Stomach (tissue), 9 donors: ENCODE results near the gene NRF1. TPM values are rescaled to one million over a fixed set of nuclear protein-coding genes. Genes with fewer than 3 reads are reported as not detected.
"Not testable (repeated sequence)": the region's sequence is repeated elsewhere in the genome, so short reads cannot be mapped to it uniquely, and the experiment has no call there.

ENCODE experiments used
- DNase-seq, 2 donors: peaks; one replicate each; pipeline versions ENCODE4 v3.0.0 to v3.0.0-alpha.2; 2013 to 2019
- H3K27ac ChIP-seq, 5 donors: fragments of 200-600 bp in 4 of 5; sonication (generic) in 4 of 5; one replicate each; pipeline ENCODE4 v1.5.1; 2013 to 2019; ENCODE audit warnings: mild to moderate bottlenecking in 1 of 5, moderate library complexity in 1 of 5
- H3K27me3 ChIP-seq, 3 donors: fragments of 200-600 bp; sonication (generic); one replicate each; pipeline ENCODE4 v1.5.1; 2017 to 2019; ENCODE audit warnings: mixed run types in 1 of 3
- H3K36me3 ChIP-seq, 4 donors: fragments of 200-600 bp; sonication (generic); 1 replicate in 3 of 4; 2 replicates in 1 of 4; pipeline ENCODE4 v1.5.1; 2016 to 2019
- H3K4me1 ChIP-seq, 4 donors: fragments of 200-600 bp; sonication (generic); one replicate each; pipeline ENCODE4 v1.5.1; 2016 to 2019
- H3K4me3 ChIP-seq, 4 donors: fragments of 200-600 bp; sonication (generic) in 3 of 4; one replicate each; pipeline ENCODE4 v1.5.1; 2016 to 2019; ENCODE audit warnings: mild to moderate bottlenecking in 1 of 4
- H3K9me3 ChIP-seq, 4 donors: fragments of 200-600 bp; sonication (generic); one replicate each; pipeline ENCODE4 v1.5.1; 2016 to 2019
- CTCF ChIP-seq, 7 experiments: fragments of 450-650 bp in 4 of 7; fragments of 200-600 bp in 3 of 7; sonication (generic) in 3 of 7; IDR thresholded peaks; one replicate each; pipeline ENCODE4 v1.5.1; 2016 to 2019; ENCODE audit warnings: antibody characterized with exemption in 7 of 7, control low read depth in 2 of 7, mild to moderate bottlenecking in 1 of 7
- EP300 ChIP-seq: sonication (generic); formaldehyde crosslinking; IDR thresholded peaks from one replicate; pipeline ENCODE4 v1.6.1; 2017; ENCODE audit warnings: antibody characterized with exemption
- POLR2A ChIP-seq, 4 donors: fragments of 450-650 bp; IDR thresholded peaks; one replicate each; pipeline ENCODE4 v1.6.1; 2016; ENCODE audit warnings: antibody characterized with exemption in 4 of 4, control low read depth in 2 of 4, mild to moderate bottlenecking in 1 of 4, moderate library complexity in 1 of 4
- POLR2AphosphoS5 ChIP-seq, 3 donors: sonication (generic); formaldehyde crosslinking; IDR thresholded peaks; one replicate each; pipeline ENCODE4 v1.6.1; 2016; ENCODE audit warnings: antibody characterized with exemption in 3 of 3
- WGBS, 5 donors: extraction: QIAGEN DNeasy Blood & Tissue Kit in 3 of 5; methylation state at CpG; one replicate each; pipeline versions ENCODE4 v1.1.5 to v1.1.7; 2013 to 2018; 5-methylcytosine and 5-hydroxymethylcytosine counted together
- intact Hi-C: fragments of 100-400 bp; cut with DNase I; formaldehyde crosslinking; loops from one replicate; pipeline ENCODE4 v1.15.1; 2023; ENCODE audit warnings: low total_unique reads
- polyA plus RNA-seq, 3 donors: library from polyadenylated mRNA; stranded (reverse); fragments of 200-250 nt; gene quantifications; one replicate each; pipeline ENCODE4 v1.2.3, GENCODE V29; 2013
- total RNA-seq, 5 donors: library from RNA; depleted of rRNA; stranded (reverse); fragments of >200 nt; gene quantifications; one replicate each; pipeline versions ENCODE4 v1.1.0 to v1.2.3, GENCODE V29; 2014 to 2016
- donor health status: healthy with polysubstance abuse.
- donor health status: Bipolar disorder and iron deficiency.
- donor health status: healthy.

The NRF1 gene
- total and polyA plus RNA-seq, 8 donors = 3.2 to 58.3 (median 10.1) TPM

DNA sequence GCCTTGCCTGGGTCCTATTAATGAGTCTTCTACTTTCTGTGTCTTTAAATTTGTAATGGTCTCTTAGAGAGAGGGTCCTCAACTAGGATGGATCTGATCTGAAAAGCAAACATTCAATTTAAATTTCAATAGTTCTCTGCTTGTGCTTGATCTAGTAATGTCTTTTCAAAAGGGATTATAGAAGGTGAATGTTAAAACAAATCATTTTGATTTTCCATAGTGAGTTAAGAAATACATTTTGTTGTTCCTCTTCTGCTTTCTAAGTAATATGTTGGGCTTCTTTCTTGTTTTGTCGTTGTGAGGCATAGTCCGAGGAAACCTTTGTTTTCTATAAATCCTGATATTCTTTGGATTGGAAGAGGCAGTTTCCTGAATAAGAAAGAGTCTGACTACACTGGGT, 18.8 kb downstream of the NRF1 start:
- no peaks in the 10 kb centered on the region for H3K9me3 ChIP-seq
- TF ChIP-seq POLR2AphosphoS5 (IDR thresholded peaks at IDR 0.05) (no peak), POLR2A (IDR thresholded peaks at IDR 0.05) (no peak), EP300 (no peak), CTCF (IDR thresholded peaks at IDR 0.05) (no peak)
- 51 to 76% (median 68%) methylated on average over 2 of the region's 2 CpGs for WGBS, 5 donors
- intact Hi-C loops = no loop called here
- H3K4me1 ChIP-seq = peaks cover 0 to 36% (median 8%) of the 10 kb centered on the region in 4 donors
- H3K4me3 ChIP-seq = no peak overlapping the region
- no peak for DNase-seq
- H3K27ac ChIP-seq = no peak overlapping the region
- no peaks in the 10 kb centered on the region for H3K27me3 ChIP-seq
- no peaks in the 10 kb centered on the region for H3K36me3 ChIP-seq

DNA sequence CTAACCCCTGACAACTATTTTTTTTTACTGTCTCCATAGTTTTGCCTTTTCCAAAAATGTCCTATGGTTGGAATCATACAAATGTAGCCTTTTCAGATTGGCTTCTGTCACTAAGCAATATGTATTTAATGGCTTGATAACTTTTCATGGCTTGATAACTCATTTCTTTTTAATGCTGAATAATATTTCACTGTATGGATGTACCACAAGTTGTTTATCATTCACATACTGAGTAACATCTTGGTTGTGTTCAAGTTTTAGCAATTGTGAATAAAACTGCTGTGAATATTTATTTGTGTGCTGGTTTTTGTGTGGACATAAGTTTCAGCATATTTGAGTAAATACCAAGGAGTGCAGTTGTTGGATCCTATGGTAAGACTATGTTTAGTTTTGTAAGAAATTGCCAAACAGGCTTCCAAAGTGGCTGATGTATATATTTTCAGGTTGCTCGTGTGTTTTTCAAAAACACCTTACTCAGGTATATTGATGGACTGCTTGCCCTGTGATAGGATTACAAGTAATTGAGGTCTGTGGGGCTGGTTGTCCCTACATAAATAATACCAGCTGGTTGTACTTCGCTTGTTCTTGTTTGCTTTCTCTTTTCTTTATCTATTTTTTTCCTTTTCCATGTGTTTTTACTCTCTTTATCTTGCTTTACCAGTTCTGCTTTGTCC, 23.0 kb downstream of the NRF1 start:
- Histone ChIP-seq H3K36me3 (no peaks in the 10 kb centered on the region), H3K4me3 (no peak overlapping the region), H3K4me1 (peaks cover 0 to 27% (median 13%) of the 10 kb centered on the region in 4 donors), H3K27me3 (no peaks in the 10 kb centered on the region), H3K27ac (no peak overlapping the region), H3K9me3 (no peaks in the 10 kb centered on the region)
- WGBS, 5 donors = 45 to 74% (median 72%) methylated on average over 2 of the region's 2 CpGs
- TF ChIP-seq POLR2A (IDR thresholded peaks at IDR 0.05) = no peak
- no peak for TF ChIP-seq POLR2AphosphoS5 (IDR thresholded peaks at IDR 0.05)
- TF ChIP-seq CTCF (IDR thresholded peaks at IDR 0.05) = no peak
- DNase-seq = no peak
- intact Hi-C loops = no loop called here

DNA sequence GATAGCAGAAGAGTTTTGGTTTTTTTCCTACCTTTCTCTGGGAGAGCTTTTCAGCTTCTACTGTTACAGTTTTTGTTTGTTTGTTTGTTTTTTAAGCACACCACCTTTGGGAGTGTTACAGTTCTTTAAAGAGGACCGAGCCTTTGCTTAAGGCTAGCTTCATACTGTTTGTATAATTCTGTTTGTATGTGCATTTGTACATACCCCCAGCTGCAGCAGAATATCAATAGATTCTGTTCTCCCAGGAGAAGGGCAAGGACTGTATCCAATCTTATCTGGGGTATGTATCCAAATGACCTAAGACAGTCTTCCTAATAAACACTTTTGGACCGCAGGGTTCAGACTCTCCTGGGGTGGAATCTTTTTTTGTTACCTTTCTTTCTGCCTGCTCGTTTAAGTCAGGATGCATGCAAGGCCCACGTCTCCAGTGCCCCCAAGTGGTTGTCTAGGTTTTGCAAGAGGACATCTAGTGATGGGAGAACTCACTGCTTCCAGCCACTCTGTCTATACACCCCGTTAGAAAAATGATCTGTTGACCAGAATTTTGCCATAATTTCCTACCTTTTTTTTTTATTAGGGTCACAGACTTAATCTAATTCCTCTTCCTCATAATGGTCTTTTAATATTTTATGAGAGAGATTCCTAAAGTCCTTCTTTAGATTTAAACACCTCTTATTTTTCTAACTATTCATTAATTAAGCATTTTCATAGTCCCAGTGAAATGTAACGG, 23.9 kb downstream of the NRF1 start:
- TF ChIP-seq CTCF (IDR thresholded peaks at IDR 0.05) (peak in 4 of 7 experiments; percentile 53 to 57 (median 54)), POLR2A (IDR thresholded peaks at IDR 0.05) (no peak)
- H3K36me3 ChIP-seq = no peaks in the 10 kb centered on the region
- peaks cover 0 to 22% (median 10%) of the 10 kb centered on the region in 4 donors for H3K4me1 ChIP-seq
- intact Hi-C loops = no loop called here
- 13 to 20% (median 15%) methylated on average over 6 of the region's 6 CpGs for WGBS, 5 donors
- H3K4me3 ChIP-seq = no peak overlapping the region
- peak; percentile 61 to 87 for DNase-seq
- no peaks in the 10 kb centered on the region for H3K9me3 ChIP-seq
- H3K27ac ChIP-seq = no peak overlapping the region
- H3K27me3 ChIP-seq = no peaks in the 10 kb centered on the region

- H3K36me3 ChIP-seq, DNase-seq, H3K27me3 ChIP-seq, H3K9me3 ChIP-seq, H3K27ac ChIP-seq, intact Hi-C loops, H3K4me3 ChIP-seq: not testable (repeated sequence)
- peaks cover 0 to 28% (median 13%) of the 10 kb centered on the region in 4 donors for H3K4me1 ChIP-seq
- WGBS, 5 donors = 75 to 89% (median 85%) methylated on average over 5 of the region's 5 CpGs
Observed at GRCh38 chr7:129636030-129636550, 24.6 kb downstream of the NRF1 start.

DNA sequence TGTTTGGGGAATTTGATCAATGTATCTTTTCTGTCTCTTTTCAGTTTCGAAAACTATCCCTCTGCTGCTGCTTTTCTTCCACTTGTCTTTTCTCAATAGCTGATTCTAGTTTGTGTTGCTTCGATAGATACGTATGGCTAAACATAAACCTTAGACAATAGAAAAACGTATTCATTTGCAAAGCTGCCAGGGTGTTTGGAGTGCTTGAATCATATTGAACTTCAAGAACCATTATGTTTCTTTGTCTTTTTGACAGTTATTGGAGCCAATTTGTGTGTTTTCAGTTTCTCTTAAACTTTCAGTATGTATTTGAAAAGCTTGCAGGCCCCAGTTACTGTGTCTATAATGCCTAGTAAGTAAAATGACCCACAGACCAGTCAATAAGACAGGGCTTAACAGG, 25.1 kb downstream of the NRF1 start:
- 92 to 98% (median 97%) methylated on average over 4 of the region's 4 CpGs for WGBS, 5 donors
- intact Hi-C loops = no loop called here
- Histone ChIP-seq H3K27ac (no peak overlapping the region), H3K9me3 (no peaks in the 10 kb centered on the region), H3K27me3 (no peaks in the 10 kb centered on the region), H3K36me3 (no peaks in the 10 kb centered on the region), H3K4me3 (no peak overlapping the region), H3K4me1 (peaks cover 0 to 32% (median 15%) of the 10 kb centered on the region in 4 donors)
- TF ChIP-seq EP300 = no peak
- no peak for TF ChIP-seq POLR2A (IDR thresholded peaks at IDR 0.05)
- TF ChIP-seq POLR2AphosphoS5 (IDR thresholded peaks at IDR 0.05) = no peak
- no peak for TF ChIP-seq CTCF (IDR thresholded peaks at IDR 0.05)
- no peak for DNase-seq
